HG03575 (cell line): Measurements from ENCODE around the gene CDK6.
A peak's percentile ranks its signal among the peaks of the same experiment; 100 is the strongest.

ENCODE experiments used
- ATAC-seq: cut with Tn5 transposase; IDR thresholded peaks from one replicate; pipeline ENCODE4 v1.9.1; 2021; ENCODE audit not compliant: unreplicated experiment, insufficient number of reproducible peaks, low FRiP score; ENCODE audit errors: extremely low read depth

Gene CDK6

DNA sequence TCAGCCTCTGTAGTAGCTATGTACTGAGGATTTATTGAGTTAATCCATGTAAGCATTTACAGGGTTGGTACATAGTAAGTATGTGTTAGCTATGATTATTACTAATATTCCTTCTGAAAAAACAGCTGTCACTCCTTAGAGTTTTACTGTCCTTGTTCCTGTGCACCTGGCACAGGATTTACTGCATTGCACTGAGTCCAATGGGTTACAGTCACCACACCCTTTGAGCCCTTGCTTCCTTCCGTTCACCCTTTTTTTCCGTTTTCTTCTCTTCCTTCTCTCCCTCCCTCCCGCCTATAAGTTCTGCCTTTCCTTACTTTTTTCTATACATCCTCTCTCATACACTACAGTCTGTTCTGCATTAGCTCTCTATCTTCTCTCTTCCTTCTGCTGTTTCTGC lies 12.5 kb upstream of the CDK6 start:
- no peak for ATAC-seq

DNA sequence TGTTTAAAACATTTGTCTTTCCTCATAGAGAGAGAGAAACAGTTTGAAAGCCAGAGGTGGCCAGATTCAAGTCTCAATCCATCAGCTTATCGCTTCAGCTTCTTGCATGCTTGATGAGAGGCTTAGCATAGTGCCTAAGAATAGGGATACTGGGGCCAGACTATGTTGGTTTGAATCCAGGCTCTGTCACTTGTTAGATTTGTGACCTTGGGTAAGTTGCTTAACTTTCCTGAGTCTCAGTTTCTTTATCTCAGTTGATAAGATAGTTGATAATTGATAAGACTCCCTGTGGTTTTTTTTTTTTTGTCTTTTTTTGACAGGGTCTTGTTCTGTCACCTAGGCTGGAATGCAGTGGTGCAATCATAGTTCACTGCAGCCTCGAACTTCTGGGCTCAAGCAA lies 12.1 kb upstream of the CDK6 start:
- no peak for ATAC-seq

DNA sequence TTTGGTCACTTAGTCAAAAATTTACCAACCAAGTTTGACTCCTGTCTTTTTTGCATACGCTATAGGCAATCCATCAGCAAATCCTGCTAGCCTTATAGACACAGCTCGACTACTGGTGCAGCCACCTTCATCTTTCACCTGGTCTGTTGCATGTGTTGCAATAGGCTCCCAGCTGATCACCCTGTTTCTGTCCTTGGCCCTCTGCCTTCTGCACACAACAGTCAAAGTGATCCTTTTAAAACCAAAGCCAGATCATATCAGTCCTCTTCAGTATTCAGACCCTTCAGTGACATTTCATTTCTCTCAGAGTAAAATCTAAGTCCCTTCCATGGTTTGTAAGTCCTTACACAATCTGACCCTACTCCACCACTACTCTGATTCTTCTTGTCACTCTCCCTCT lies 10.9 kb upstream of the CDK6 start:
- no peak for ATAC-seq

DNA sequence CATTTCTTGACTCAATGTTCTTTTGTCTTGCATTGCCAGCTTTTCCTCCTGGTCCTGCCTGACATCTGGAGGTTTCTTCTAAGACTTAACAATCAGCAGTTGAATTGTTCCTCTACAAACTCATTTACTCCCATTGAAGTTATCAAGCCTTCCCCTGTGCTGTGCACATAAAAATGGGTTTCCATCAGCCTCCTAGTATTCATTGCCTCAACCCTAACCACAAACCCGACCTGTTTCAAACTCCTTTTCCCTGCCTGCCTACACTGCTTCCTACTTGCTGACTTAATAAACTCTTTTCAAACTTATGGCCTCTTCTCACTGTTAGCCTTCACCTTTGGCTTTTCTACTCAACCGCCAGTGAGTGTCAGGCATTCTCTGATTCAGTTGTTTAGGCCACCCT lies 9.4 kb upstream of the CDK6 start:
- no peak for ATAC-seq

DNA sequence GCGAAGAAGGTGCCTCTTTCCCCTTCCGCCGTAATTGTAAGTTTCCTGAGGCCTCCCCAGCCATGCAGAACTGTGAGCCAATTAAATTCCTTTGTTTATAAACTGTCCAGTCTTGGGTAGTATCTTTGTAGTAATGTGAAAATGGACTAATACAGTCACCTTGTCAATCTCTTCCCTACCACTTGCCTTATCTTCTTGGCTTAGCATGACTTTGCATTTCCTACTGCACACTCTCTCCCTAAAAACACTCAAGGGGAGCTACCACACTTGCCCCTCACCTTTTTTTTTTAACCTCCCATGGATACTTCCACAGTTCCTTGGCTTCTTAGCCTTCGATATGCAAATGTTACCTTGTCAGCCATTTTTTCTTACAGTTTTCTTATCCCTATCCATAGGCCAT lies 7.4 kb upstream of the CDK6 start:
- no peak for ATAC-seq

DNA sequence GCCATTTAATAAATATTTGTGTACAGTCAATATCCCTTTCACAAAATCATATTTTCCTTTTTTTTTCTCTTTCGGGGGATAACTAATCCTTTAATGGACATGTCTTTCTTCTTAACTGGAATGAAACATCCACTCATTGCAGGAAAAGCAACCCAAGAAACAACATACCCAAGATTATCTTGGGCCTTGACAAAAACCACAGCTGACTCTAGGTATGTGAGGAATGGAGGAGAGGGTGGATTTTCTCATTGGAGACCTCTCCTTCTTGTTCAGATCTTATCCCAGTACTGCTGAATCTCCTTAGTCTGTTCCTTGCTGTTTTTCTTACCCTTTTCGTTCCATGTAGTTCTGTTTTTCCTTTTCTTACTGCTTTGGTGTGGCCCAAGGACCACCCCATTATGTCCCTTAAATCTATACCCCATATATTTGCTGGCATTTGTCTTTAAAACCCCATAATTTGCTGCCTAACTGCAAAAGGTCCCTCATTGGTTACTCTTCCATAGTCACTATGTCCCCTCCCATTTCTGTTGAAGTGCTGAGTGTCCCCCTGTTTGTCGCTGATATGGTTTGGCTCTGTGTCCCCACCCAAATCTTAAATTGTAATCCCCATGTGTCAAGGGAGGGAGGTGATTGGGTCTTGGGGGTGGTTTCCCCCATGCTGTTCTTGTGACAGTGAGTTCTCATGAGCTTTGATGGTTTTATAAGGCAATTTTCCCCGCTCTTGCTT lies 6.8 kb upstream of the CDK6 start:
- ATAC-seq: no peak

DNA sequence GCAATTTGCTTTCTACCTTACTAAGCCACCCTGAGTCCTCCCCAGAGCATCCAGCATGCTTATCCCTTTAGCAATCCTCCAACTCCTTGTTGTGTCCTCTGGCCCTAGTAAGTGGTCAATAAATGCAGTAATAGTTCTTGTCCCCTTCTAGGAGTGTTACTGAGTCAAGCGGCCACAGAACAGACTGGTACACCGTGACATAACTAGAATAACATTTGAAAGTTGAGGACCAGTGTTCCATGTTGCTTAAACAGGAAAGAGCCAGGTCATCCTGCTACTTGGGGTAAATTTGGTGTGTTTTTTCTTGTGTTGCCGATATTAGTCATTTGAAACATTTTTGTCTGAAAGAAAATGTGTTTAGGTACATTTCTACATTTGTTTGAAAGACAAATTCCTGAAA lies 4.8 kb upstream of the CDK6 start:
- ATAC-seq: no peak

DNA sequence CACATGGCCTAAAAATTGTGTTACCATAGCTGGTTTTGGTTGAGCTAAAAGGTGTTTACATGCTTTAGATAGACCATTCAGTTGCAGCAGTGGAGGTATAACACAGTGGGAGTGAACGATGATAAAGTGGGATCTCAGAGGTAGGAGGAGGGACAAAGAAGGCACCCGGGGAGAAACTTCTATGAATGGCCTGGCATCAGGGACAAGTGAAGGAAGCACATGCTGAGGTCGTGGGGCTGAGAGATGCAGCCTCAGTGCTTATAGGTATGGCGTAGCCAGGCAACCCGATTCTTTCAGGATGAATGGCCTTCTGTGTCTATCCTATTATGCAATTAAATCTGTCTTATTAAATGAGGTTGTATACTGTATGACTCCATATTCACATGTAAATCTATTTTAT lies 3.9 kb upstream of the CDK6 start:
- ATAC-seq: no peak

DNA sequence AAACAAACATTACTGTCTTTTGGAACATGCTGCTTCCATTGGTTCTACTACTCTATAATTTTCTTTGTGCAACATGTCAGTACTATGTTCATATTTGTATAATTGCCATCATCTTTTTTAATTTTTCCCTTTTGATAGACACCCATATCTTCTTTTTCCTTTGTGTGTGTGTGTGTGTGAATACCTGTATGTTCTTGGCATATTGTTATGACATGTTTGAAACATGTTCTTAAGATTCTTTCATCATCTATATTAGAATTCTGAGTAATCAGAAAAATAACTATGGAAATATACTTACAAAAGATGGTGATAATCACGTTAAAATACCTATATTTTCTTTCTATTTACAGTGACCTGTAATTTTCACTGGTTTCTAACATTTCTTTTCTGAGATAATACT lies 3.5 kb upstream of the CDK6 start:
- no peak for ATAC-seq

DNA sequence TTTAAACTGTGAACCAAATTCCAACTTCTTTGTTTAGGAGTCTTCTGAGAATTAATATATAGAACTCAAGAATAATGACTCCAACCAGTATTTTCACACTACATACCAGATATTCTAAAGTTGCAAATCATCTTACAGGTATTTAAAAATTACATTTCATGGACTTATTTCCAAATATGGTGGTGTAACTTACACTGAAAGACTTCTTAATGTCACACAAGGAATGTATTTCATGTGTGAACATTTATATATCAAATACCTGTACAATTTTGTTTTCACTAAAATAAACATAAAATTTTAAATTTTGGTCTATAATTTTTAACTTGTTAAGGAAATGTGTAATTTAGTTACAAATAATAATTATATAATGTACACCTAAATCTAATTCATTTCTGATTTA lies 2.6 kb upstream of the CDK6 start:
- ATAC-seq: no peak

DNA sequence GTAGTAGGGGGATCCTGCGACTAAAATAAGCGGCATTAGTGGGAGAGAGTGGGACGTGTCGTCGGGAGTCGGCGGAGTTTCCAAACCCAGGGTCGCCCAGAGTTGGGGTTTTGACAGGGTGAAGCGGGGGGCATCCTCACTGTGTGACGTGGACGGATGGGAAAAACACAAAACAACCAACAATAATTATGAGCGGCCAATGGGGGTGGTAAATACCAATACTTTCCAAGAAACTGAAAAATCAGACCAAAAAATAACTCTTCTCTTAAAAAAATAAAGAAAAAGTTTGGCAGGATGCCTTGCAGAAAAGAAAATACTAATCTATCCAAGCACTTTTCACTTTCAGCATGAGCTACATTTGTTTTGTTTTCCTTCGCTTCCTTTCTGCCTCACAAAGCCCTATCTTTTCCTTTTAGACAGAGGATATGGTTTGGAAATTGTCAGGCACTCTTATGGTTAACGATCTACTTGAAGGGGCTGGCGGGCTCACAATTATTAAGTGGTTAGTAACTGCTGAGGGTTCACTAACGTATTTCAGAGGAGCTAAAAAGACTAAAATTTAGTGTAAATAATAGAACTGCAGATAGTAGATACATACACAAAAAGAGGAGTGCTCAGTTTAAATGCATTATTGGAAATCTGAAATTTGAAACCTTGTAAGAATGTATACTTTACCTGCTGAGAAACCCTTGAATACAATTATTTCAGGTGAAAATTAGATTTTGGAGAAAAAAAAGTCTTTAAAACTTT lies 802 bp upstream of the CDK6 start:
- no peak for ATAC-seq

DNA sequence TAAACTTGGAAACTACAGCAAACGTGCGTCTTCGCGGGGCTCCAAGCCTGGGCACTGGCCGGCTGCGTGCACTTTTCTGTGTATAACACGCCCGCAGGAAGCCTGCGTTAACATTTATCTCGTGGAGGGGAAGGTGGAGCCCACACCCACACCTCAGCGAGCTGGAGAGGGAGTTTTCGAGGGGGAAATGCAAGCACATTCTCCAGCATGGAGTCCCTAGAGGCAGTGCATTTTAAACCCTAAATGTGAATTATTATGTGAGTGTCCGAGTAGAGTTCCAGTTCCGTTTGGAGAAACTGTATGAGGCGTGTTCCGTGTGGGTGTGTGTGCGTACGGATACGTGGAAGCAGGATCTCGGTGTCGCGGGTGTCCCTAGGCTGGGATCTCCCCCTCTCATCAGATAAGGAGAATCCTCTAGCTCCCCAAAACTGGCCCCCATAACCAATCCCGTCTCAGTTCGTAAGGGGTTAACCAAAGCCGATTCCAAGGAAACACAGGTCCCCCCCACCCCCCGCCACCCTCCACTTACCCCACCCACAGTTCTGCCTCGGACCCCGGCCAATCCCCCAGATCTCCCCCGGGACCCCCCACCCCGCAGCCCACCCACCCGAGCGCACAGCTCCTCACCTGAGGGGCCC lies 403 bp downstream of the CDK6 start:
- no peak for ATAC-seq

DNA sequence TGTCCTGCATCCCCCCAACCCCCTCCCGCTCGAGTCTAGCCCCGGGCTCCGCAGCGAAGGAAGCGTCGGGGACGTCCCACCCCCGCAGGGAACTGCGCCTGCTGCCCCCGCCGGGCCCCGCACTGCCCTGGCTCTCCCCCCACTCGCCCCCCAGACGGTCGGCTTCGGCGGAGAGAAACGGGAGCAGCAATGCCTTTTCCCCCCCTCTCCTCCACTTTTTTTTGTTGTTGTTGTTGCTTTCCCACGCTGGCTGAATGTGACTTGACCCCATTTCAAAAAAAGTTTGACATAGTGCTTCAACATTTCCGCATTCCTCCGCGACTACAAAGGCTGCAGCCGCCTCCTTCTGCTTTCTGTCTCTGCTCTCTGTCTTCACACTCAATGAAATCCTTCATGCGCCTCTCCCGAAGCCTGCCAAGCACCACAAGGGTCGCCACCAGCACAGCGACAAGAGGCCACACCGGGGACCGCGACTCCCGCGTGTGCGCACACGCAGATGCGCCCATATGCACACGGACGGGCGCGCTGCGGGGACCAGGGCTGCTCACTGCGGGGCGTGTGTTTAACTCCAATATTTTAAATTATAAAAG lies 1.0 kb downstream of the CDK6 start:
- ATAC-seq: no peak

DNA sequence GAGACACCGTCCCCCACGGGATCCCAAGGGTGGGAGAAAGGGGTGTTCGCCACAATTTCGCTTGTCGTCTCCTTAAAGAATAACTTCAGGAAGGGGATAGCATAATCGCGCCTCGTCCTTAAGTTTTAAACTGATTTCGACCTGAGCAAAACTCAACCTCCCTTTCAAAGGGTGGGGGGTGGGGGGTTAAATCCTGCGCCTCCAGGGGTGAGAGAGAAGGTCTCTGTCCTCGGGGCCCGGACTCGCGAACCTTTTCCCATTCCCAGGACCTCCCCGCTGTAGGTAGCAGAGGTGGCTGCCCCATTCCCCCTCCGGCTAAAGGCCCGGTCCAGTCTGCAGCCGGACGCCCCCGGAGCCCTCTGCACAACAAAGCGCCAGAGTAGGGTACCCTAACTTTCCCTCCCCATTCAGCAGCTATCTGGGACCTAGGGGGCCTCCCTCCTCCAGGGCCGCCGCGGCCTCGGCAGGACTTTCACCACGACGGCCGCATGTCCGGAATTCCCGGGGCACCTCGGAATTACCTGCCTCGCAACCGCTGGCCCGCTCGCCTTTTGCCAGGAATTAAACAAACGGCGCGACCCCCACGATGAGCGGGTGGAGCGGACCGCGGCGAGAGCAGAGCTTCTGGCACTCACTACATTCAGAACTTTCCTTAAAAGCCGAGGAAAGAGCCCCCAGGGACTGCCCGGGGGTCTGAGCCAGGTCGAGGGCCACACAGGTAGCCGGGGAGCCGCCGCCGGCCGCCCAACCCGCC lies 1.7 kb downstream of the CDK6 start:
- no peak for ATAC-seq

DNA sequence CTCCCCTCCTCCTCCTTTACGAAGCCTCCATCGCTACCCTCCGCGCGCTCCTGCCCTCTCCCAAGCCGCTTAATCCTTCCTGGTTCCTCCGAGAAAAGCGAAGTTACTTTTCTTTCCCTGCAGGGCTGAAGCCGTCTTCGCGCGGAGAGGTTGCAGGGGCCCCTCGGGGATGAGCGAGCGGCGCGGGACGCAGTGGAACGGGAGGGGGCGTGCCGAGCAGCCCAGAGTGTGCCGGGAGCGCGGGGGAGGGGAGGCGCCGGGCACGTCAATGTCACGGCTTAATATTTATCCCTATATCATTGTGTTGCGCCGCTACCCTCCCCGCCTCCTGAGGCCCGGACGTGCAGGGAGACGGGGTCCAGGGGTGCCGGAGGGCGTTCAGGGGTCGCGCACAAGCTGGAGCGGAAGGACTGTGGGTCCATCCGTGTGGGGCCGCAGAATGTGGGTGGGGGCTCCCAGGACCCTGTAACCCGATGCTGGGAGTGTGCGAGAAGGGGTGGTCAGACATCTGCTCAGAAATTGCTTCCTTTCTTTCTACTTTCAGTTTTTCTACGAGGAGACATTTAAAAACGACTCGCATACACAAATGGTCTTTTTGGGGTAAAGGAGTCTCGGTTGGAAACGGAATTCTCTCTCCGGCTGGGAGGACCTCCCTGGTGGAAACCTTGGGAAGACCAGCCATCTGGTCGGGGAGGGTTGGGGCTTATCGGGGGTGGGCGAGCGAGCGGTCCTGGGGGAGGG lies 2.4 kb downstream of the CDK6 start:
- ATAC-seq: no peak

DNA sequence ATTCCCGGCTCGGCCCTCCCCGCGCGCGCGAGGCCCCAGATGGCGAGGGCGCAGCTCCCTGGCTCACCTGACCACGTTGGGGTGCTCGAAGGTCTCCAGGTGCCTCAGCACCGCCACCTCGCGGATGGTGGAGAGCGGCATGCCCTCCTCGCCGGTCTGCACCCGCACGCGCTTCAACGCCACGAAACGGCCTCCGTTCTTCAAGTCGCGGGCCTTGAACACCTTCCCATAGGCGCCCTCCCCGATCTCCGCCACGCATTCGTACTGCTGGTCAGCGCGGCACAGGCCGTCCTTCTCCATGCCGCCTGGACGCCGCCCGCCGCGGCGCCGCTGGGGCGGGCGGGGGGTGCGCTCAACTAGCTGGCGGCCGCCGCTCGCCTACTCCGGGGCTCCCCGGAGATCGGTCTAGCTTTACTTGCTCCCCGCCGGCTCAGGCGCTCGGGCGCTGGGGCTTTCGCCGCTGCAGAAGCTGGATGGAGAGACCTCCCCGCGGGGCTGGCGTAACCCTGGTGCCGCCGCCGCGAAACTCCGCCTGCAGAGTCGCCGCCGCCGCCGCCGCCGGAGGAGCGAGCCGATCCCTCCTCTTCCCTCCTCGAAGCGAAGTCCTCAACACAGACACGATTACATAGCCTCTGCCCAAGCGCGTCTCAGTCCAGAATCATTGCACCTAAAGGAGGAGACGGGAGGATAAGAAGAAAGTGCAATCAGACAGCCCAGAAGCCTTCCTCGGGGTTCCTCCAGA lies 3.2 kb downstream of the CDK6 start:
- ATAC-seq: peak; percentile 22

DNA sequence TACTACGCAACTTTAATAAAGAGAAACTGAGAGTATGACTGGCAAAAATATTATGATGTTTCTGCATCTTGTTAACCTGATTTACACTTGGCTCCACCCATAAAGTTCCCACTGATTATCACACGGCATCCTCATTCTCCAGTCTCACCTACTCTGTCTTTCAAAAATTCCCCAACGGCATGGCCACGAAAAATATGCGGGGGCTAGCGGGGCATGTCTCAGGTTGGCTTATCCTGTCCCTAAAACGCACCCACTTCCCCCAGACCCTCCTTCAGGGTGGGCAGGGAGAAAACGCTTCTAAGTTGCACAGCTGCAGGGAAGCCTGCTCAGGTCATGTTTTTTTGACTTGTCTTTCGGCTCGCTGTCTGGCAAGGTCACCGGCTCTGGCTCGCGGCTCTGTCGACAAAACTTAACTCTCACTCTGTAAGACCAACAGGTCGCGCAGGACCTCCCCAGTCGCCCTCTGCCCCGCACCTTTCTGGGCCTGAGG lies 3.8 kb downstream of the CDK6 start:
- ATAC-seq: no peak
